Stimulated activated CD4-positive, alpha-beta T cell treated with anti-CD3 and anti-CD28 coated beads, Interleukin-1b, Interleukin-23, amount 100 ng/mL, for 1 hour (primary cell): ENCODE results near the gene JAK3.

Experiments
- DNase-seq, 2 donors: peaks; one replicate each; pipeline ENCODE4 v3.0.0-alpha.2; 2020; ENCODE audit warnings: low read depth in 2 of 2

The JAK3 gene

DNA sequence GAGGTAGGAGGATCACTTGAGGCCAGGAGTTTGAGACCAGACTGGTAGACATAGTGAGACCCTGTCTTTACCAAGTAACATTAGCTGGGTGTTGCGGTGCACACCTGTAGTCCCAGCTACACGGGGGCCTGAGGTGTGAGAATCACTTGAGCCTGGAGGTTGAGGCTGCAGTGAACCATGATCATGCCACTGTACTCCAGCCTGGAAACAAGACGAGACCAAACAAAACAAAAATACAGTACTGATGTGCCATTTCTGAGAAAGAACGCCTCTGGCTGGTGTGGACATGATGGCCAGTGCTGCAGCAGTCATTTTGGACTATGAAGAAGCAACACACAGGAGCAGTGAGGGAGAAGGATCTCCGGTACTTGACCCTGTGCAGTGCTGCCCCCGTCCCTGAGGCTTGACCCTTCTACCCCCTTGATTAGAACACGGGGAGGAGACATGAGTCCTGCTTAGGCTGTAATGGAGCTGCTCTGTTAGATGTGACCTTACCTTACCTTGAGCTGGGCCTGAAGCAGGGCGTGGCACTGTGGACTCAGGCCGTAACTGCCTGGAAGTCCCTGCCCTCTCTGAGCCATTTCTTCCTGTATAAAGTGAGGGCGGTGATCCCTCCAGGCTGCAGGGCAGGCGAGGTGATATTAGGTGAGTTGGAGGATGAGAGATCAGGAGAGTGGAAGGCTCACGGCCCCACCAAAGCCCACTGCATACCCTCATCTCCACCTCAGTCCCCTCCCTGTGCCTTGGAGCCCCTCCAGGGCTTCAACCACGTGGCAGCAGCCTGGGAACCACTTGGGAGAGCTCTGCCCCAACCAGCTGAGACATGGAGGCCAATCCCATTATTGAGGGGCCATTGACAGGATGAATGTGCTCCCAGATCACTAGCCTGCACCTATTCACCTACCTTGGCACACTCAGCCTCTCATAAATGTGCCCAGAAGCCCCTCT lies 17.9 kb upstream of the JAK3 start:
- DNase-seq = no peak

DNA sequence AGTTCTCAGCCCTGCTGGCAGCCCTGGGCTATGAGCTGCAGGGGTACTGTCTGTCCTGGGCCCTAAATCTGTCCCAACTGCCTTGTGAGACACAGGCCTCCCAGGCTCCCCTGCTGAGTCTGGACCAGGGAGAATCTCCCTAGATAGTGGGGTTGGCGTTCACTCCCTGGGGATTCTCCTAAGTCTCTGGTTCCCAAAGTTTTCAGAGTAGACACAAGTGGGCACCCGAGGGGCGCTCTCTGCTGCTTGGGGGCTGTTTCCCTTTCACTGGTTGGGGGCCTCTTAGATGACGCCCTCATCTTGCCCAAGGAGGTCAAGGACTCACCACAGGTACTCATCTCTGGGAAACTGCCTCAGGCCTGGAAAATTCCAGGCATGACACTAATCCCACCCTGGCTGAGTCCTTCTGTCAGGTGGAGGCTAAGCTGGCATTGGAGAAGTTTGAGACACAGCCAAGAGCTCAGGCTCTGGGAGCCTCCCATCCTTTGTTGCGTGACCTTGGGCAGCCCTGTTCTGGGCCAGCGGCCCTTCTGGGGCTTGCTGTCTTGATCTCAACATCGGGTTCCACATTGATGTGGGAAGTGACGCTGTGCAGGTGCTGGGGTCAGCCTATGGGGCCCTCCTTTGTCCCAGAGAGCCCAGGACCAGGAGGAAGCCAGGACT lies 15.9 kb upstream of the JAK3 start:
- DNase-seq = no peak

DNA sequence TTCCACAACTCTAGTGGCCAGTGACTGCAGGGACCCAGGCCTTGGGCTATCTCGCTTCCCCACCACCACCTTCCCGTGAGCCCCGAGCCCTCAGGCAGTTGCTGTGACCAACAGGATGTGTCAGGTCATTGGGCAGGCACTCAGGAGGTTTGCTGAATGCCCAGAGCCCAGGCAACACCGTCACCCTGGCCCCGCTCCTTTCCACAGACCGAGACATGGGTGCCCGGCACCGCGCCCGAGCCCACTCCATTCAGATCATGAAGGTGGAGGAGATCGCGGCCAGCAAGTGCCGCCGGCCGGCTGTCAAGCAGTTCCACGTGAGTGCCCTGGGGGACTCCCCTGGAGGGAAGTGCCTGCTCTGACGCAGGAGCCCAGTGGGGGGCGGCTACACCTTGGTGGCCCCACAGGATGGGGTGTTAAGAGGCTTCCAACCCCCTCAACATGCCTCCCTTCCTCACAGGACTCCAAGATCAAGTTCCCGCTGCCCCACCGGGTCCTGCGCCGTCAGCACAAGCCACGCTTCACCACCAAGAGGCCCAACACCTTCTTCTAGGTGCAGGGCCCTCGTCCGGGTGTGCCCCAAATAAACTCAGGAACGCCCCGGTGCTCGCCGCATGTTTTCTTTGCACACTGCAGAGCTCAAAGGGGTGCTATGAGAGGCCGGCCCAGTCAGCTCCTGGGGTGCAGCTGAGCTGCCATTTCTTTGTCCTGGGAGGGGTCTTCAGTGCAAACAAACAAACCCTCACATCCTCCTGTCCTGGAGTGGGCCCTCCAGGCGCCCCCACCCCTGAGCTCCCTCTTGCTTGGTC lies 15.1 kb upstream of the JAK3 start:
- DNase-seq = no peak

DNA sequence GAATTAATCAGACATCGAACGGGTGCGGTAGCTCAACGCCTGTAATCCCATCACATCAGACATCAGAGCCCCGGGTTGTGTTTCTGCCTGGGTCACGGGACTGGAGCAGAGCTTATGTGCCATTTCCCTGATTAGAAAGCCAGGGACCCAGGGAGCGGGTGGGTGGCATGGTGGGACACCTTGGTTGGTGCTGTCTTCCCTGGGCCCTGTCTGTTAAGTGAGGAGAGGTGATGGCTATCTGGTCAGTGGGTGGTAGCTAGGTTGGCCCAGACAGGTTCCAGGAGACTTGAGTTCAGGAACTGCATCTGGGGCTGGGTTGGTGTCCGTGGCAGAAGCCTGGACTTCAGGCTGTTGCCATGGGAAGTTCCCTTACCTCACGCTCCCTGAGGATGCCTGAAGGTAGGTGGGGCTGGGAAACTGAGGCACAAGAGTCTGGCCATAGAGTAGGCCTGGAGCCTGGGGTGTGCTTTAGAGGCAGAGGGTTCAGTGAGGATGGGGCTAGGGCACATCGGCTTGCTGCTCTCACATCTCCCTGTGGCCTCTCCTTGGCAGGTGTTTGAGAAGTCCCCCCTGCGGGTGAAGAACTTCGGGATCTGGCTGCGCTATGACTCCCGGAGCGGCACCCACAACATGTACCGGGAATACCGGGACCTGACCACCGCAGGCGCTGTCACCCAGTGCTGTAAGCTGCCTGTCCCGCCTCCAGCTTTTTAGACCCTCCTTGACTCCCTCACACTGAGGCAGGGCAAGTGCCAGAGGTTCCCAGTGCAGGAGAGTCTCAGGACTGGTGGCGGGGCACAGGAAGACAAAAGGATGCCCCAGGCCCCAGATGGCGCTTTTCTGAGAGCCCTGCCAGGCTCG lies 14.0 kb upstream of the JAK3 start:
- no peak for DNase-seq

DNA sequence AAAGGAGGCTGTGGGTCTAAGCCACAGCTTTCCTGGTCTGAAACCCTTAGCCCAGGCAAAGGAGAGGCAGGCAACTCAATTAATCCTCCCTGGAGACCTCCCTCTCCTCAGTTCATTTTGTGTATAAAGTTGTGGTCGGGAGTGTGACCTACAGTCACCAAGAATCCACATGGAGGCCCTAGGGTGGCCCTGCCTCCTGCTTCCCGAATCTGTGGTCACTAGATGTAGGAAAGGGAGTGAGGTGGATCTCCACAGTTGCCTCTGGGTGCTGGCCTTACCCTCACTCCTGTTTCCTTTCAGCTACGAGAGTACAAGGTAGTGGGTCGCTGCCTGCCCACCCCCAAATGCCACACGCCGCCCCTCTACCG lies 13.2 kb upstream of the JAK3 start:
- no peak for DNase-seq

DNA sequence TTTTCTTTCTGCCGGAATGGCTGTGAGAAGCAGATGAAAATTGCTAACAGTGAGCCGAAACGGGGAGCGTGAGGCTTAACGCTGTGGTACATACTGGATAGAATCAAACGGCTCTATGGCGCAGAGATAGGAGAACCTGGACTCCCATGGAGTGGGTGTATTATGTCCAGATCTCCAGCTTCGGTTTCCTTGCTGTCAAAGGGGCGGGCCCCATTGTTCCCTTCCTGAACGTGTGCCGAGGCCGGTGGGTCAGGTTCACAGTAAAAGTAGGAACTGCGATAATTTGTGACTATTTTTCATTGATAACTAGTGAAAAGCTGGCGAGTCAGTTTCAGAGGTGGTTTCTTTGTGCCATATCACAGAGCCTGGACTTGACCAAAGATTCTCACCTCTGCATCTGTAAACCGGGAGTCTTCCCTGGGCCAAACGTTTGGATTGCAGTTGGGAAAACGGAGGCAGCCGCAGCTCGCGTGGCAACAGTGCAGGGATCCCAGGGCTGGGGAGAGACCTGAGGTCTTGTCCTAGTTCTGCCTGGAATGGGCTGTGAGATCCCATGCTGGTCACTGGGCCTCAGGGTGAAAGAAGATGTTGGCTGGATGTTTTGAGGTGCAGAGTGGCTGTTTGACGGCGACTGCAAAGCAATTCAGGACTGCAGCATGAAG lies 12.7 kb upstream of the JAK3 start:
- no peak for DNase-seq

DNA sequence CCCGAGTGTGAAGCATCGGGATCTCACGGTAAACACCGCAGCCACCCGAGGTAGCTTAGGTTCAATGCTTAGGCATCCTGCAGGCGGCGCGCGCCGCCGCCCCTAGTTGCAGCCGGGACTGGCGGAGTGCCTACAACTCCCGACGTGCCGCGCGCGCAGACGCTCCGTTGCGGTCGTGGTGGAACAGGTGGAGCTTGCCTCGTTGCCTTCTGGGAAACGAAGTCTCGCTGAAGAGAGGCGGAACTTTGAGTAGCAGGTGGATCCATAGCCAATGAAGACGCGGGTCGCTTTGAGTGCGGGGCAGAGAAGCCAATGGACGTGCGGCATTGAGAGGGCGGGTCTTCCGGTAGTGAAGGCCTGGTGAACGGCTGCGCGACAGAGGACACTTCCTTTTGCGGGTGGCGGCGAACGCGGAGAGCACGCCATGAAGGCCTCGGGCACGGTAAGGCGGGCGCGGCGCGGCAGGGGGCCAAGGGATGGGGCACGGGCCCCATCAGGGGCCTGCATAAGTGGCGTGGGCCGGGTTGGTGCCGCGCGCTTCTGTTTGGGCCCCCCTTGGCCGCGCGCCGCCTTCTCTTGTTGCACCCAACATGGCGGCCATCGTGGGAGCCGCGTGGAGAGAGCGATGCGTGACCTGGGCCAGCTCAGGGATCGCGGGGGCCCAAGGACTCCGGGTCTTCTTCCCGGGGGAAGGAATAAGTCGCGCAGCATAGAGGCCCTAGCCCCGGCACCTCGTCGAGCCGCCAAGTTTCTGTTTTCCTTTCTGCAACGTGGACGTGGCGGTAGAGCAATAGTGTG lies 11.9 kb upstream of the JAK3 start, which contains the start of gene RPL18A:
TSS of gene RPL18A (plus strand) at position 378 of the 798 bp plus-strand sequence. CDS start at position 425, 47 bp downstream.
- peak; percentile 90 to 99 for DNase-seq

DNA sequence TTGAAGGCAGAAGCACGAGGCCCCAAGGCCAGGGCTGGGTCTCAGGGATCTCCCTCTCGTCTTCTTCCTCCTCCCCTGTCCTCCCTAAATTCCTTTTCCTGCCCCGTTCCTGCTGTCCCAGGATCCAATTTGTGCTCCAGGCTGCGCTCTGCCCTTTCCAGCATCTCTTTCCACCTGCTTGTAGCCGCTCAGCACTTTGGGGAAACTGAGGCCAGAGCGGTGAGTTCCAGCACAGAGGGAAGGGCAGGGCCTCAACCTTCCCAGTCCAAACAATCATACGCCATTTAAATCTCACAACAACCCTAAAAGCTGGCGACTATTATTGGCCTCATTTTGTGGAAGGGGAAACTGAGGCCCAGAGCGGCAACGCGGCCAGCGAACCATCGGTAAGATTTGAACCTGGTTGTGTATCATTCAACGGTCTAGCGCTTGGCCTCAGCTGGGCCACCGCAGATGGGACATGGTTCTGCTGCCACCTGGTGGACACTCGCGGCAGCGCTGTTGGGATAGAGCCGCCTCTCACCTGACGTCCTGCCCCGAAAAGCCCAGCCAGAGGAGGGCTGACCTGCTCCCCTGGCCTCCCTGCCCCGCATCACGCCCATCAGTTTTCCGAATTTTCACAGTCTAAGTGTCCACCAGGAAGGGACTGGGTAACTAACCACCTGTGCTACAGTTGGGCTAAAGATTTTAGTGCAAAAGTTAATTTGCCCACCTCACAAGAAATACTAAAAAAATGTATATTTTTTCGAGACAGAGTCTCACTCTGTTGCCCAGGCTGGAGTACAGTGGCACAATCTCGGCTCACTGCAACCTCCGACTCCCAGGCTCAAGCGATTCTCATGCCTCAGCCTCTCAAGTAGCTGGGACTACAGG lies 7.7 kb upstream of the JAK3 start:
- peak; percentile 76 to 96 for DNase-seq

DNA sequence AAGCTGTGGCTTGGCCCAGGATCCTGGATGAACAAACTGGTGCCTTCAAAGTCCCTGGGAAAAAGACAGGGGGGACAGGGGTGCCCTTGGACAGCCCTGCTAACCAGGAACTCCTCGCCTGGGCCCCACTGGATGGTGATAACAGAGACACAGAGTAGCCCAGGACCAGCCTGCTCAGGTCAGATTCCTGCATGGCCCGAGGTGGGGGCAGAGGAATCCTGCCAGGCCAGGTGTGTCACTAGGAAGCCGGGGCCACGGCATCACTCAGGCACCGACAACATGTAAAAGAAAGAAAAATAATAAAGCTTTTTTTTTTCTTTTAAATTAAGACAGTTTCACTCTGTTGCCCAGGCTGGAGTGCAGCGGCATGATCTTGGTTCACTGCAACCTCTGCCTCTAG lies 6.3 kb upstream of the JAK3 start:
- no peak for DNase-seq

DNA sequence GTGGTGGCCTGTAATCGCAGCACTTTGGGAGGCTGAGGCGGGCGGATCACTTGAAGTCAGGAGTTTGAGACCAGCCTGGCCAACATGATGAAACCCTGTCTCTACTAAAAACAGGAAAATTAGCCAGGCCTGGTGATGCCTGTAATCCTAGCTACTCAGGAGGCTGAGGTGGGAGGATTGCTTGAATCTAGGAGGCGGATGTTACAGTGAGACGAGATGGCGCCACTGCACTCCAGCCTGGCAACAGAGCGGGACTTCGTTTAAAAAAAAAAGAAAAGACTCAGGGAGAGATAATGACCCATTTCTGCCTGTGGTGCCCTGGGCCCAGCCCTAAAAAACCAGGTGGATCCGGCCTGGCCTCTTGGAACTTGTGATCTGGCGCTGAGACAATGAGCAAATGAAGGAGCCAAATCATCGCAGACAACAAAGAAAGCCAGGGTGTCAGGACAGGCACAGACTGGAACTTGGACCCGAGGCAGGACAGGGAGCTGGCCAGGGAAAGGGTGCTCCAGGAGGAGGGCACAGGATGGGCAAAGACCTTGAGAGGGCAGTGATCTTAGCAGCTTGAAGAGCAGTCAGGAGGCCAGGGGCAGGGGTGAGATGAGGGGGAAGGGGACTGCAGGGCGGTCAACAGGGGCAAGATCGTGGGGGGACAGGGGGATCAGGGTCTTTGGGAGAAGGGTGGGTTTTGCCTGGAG lies 962 bp upstream of the JAK3 start:
- DNase-seq = no peak

DNA sequence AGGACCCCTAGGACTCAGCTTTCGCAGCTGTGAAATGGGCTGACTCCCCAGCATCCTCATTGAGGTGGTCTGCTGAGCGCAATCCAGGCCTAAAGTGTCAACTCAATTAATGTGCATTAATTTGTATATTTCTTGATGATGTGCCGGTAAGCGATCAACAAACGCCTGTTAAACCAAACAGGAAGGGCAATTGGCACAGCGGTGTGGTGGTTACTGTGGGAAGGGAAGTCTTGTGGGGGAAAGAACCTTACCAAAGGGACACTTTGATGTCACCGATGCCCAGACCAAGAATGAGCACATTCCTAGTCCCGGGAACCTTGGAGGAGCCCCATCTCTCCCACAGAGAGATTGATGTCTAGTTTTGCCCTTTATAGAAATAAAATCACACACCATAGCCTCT lies 1.6 kb downstream of the JAK3 start:
- DNase-seq = no peak

DNA sequence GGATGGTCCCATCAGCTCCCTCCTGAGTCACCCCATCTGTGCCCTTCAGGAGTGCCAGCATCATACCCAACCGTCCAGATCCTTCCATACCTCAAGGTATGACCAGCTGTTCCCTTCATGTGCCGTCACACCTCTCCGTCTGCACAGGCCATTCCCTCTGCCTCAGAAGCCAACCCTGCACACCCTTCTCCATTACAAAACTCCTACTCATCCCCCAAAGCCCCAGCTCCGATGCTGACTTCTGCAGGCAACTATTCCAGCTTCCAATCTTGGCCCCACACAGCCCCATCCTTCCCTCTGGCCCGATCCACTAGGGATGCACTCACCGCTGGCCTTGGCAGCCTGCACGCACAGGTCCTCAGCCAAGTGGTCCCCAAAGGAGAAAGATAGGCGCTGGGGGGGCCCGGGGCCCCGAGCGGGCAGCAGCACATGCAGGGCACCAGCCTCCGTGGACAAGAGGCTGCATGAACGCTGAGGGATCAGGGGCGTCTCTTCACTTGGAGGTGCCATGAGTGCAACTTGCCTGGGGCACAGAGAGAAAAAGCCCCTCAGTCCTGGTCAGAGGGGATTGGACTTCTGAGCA lies 3.8 kb downstream of the JAK3 start:
- DNase-seq = no peak

DNA sequence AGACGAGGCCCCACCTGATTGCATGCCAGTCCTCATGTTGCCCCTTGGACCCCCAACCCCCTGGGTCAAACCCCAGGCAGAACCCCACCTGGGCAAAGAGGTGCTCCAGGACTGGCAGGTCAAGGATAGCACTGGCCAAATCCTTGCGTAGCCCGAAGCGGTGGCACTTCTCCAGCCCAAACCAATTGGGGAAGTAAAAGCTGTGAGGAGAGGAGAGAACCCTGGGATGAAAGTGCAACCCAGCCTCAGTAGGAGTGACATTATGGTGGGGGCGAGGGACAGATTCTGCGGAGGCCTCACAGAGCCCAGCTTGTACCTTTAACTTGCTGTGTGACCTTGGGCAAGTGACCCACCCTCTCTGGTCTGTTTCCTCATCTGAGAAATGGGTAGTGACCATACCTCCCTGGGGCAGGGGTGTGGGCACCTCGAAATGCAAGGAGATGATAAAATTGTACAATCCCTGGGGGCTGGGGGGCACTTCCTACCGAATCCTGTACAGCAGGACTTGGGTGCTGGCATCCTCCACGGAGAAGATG lies 4.4 kb downstream of the JAK3 start:
- no peak for DNase-seq

DNA sequence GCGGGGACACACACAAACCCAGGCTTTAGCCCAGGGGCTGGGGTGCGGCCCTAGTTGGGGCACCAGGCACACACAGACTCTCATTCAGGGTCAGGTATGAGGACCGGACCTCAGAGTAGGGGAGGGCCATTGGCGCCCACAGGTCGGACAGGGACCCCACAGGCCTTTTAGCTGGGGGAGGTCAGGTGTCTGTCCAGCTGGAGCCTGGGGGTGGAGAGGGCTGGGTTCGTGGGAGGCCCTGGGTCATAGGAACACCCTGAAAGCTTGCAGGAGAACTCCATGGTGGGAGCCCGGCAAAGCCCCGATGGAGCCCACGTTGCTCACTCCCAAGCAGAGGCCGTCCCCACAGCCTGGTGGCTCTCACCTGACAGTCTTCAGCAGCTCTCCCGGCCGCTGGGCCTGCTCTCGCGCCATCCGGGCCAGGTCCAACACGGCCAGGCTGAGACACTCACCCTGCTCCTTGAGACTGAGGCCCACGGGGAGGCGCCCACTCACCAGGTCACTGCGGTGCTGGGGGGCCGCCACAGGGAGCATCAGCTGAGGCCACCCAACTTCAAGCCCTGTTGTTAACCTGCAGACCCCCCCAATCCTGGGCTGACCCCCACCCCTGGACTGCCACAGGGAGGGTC lies 5.0 kb downstream of the JAK3 start:
- no peak for DNase-seq

DNA sequence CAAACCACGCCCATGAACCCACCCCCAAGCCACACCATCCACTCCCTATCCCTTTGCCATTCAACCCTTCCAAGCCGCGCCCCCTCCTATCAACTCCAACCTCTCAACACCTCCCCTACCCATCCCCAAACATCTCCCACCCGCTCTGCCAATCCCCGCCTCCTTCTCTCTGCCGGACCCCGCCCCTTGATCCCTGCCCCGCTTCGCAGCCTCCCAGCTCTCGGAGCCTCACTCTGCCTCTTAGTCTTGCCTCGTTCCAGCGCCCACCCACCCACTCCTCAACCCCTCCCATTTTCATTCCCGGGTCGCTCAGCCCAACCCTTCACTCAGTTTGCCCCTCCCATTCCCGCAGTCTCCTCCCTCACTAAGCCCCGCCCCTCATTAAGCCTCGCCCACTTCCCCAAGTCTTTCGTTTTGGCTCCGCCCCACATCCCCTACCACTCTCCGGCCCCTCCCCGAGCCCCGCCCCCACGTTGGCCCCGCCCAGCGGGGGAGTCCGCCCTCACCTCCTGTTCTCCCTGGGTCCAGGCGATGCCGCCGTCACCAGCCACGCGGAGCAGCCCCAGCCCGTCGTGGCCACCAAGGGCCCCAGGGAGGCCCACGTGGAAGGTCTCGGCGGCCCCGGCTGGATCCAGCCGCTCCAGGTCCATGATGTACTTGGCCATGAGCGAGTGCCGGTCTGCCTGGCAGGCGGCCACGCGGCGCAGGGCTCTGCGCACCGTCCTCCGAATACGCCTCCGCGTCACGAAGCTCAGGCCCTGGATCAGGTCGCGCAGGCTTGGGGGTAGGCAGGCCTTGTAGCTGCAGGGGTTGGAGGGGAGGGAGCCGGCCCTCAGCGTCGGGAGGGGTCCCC lies 5.7 kb downstream of the JAK3 start:
- peak in 1 of 2 donors; percentile 56 for DNase-seq

DNA sequence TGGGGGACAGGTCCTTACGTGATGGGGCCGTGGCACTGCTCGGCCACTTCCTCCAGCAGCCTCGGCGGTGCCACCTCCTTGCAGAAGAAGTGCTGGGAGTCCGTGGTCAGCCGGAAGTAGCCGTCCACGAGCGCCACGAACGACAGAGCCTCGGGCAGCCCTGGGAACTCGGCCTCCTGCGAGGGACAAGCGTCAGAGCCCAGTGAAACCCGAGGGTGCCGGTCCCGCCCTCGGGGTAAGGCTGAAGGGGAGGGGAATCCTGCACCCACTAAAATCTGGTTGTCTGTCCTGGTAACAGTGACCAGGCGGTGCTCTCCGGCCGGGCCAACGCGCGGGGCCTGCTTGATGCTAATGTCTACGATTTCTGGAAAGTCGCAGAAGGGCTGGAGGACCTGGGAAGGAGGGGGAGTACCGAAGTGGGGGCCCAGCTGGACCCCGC lies 6.4 kb downstream of the JAK3 start:
- DNase-seq = no peak
